ENCODE measurements around the gene GATAD1.

The GATAD1 gene

DNA sequence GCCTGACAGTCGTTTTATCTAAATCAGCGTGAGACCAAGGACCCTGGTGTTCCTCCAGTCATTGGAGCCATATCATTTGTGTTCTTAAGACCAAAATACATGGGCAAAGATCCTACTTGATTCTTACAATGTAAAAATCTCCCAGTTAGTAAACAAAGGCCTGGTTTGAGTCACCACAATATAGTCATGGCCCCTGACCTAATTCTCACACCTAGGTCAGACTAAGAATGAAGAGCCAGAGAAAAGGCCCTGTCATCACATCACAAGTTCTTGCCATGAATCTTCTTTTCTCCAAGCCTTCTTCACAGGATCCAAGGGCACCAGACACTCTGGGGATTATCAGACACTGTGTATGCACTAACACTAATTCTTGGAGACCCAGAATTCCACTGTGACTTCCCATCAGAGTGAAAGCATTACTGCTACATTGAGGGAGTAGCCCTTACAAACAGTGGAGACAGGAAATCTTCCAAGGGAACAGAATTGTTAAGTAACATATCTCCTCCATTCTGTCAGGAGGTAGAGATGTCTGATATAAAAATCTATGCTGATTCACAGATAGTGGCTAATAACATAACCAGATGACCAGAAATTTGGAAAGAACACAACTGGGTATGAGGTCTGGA lies 38.1 kb downstream of the GATAD1 start:
- no peak for DNase-seq

DNA sequence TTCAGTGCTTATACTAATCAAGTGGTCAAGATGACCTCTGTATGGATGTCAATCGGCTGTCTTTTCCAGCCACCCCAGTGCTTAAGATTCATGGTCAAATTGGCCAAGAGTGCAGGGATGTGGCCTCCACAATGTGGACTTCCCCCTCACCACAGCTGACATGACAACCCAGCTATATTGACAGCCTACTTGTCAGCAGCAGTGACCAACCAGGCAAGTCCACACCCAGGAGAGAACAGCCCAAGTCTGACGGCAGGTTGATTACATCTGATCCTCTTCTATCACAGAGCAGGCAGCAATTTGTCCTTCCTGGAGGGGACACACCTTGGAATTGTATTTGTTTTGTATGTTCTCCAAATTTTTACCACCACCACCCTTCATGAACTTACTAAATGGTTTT lies 38.7 kb downstream of the GATAD1 start:
- no peak for DNase-seq

DNA sequence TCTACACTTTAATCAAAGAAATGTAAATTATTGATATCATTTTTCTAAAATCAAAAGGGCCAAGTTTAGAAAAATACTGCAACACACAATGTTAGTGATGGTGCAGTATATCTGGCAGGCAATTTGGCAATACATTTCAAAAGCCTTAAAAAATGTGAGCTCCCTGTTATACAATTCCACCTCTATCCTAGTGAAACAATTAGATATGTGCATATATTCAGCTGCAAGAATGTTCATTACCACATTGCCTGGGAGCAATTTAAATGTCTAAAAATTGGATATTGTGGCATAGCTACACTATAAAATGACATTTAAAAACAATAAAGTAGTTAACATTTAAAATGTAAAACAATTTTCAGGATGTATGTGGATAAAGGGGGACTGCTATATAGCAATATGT lies 40.5 kb downstream of the GATAD1 start:
- no peak for DNase-seq

DNA sequence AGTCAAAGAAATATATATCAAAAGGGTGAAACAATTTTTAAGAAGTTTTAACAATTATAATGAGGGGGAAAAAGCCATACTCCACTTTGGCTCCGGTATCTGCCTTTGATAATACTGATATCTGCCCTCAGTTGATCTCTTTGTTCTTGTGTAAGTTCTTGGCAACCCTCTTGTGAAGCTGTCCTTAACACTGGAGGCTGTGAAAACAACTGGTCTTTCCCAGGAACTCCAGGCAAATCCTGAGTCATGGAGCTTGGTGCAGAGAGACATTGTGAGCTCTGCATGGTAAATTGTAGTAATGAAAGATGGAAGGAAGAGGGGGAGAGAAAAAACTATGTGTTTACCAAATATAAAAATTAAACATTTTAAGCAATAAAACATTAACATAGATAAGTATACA lies 42.4 kb downstream of the GATAD1 start:
- no peak for DNase-seq

DNA sequence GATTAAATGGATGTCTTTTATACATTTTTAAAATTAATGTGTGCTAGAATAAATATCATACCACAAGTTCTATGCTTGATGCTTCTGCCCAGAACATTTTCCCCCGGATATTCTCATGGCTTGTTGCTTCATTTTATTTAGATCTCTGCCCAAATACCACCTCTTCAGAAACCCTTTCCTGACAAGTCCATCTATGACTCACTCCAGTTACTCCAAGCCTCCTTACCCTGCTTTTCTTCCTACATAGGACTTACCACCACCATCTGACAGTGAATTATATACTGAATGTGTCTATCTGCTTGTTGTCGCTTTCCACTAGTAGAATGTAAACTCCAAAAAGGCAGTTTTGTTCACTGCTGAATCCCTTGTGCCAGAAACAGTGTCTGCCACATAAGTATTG lies 49.6 kb downstream of the GATAD1 start:
- no peak for DNase-seq

DNA sequence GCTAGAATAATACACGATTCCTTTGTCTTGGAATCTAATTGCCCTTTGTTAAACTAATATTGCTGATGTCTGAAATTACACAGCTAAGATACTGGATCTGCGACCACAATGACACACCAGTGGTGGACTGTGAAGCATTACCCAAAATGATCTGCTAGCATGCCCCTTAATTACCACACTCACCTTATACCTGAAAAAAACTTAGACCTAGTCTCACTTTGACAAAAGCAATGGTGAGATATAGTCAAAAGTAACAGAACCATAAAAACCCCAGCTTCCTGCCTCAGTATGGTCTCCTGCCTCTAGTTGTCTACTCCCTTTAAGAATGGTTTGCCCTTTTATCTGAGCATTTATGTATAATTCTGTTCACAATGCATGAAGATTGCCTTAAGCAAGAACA lies 51.3 kb downstream of the GATAD1 start:
- DNase-seq, result no peak

DNA sequence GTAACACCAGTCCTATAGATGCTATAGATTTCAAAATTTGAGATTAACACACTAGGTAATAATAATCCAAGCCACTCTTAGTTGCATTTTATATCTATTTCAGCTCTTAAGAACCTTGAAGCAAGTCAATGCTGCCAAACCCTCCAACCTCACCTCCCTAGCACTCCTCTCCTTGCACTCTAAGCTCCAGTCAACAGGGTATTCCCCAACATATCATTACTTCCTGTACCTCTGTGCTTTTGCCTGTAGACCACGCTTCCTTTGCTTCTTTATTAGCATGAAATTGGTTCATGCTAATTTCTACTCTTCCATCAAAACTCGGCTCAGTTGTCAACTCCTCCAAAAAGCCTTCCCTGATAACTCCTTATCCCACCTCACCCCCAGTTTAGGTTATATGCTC lies 56.5 kb downstream of the GATAD1 start:
- no peak for DNase-seq

DNA sequence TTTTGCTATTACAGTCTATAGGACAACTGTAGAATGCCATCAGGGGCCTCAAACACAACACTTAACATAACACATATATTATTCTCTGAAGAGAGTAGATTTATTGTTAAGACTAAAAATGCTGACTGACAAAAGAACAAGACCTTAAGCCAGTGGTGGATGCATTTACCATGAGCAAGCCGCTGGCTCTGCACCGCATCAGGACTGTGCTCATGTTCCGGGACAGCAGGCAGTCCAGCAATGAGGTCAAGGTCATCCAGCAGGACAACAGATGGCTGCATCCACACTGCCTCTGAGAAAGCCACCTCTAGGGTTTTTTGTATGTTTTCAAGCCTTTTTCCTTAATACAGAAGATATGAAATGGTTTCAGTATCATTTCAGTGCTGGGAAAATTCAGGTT lies 57.3 kb downstream of the GATAD1 start:
- no peak for DNase-seq

DNA sequence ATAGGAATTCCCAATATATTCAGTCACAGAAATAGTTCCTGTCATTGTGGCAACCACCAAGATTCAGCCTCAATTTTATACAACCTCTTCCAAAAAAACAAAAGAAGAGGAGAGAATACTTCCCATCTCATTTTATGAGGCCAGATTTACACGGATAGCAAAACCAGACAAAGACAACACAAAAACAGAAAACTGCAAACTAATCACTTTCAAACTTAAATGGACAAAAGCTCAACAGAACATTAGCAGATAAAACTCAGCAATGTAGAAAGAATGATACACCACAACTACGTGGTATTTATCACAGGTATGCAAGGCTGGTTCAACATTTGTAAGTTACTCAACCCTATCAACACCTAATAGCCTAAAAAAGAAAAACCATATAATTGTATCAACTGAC lies 59.1 kb downstream of the GATAD1 start:
- no peak for DNase-seq

DNA sequence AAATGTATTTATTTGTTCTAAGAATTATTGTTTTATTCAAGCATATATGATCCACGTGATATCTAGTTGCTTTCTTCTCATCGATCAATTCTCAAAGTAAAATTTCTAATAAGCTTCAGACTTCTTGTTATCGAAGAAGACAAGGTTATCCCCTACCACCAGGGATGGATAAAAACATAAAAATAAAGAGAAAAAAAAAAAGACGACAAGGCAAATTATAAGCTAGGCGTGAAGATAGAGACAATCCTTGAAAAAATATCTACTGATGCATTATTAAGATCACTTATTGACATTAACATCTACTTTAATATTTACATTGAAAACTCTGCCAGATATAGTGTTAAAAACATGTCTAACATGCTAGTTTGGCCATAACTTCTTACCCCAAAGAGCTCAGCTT lies 61.7 kb downstream of the GATAD1 start:
- DNase-seq, result no peak
